Left lung (tissue), 10 donors: ENCODE data around the gene HSD17B14. TPM values are rescaled to one million over a fixed set of nuclear protein-coding genes. Genes with fewer than 3 reads are reported as not detected.
A peak's percentile ranks its signal among the peaks of the same experiment; 100 is the strongest.
"Not testable (repeated sequence)": the region's sequence is repeated elsewhere in the genome, so short reads cannot be mapped to it uniquely, and the experiment has no call there.

Experiments
- ATAC-seq: fragments of 200-7000 bp; cut with Tn5 transposase; one replicate; pipeline ENCODE4 v1.9.1; 2020; ENCODE audit warnings: moderate library complexity
- DNase-seq, 4 donors: peaks; one replicate each; pipeline ENCODE4 v3.0.0-alpha.2; 2013 to 2020
- H3K27ac ChIP-seq, 2 donors: fragments of 200-600 bp; sonication (generic) in 1 of 2; one replicate each; pipeline versions ENCODE4 v1.5.0 to v1.8.0; 2020 to 2021
- H3K27me3 ChIP-seq, 2 donors: fragments of 200-600 bp; sonication (generic) in 1 of 2; one replicate each; pipeline versions ENCODE4 v1.5.0 to v1.8.0; 2020 to 2021
- H3K36me3 ChIP-seq, 2 donors: fragments of 200-600 bp; sonication (generic) in 1 of 2; one replicate each; pipeline versions ENCODE4 v1.5.0 to v1.8.0; 2020 to 2021
- H3K4me1 ChIP-seq, 2 donors: fragments of 200-600 bp; one replicate each; pipeline ENCODE4 v1.8.0; 2021
- H3K4me3 ChIP-seq, 2 donors: fragments of 200-600 bp; sonication (generic) in 1 of 2; one replicate each; pipeline versions ENCODE4 v1.5.0 to v1.8.0; 2020 to 2021; ENCODE audit warnings: mild to moderate bottlenecking in 1 of 2
- H3K9me3 ChIP-seq, 2 donors: fragments of 200-600 bp; sonication (generic) in 1 of 2; one replicate each; pipeline versions ENCODE4 v1.5.0 to v1.8.0; 2020 to 2021
- CTCF ChIP-seq, 2 donors: fragments of 200-600 bp; sonication (generic) in 1 of 2; IDR thresholded peaks; one replicate each; pipeline versions ENCODE4 v1.5.0 to v1.8.0; 2021; ENCODE audit warnings: antibody characterized with exemption in 2 of 2
- intact Hi-C, 2 donors: fragments of 100-400 bp; cut with DNase I; formaldehyde crosslinking; loops; one replicate each; pipeline versions ENCODE4 v1.11.2 to v1.14.2; 2022
- polyA plus RNA-seq, 6 donors: library from polyadenylated mRNA; unstranded; fragments of 120-200 nt; gene quantifications; one replicate each; pipeline ENCODE4 v1.2.1, GENCODE V29; 2013; ENCODE audit not compliant: insufficient read length in 6 of 6
- total RNA-seq, 2 donors: library from RNA; stranded (reverse); fragmentation: NEBNext Ultra II Directional; extraction: Animal tissue kit (Norgen Biotek cat#: 25700); gene quantifications; one replicate each; pipeline ENCODE4 v1.2.1, GENCODE V29; 2021
- donor health status: DM: no; HTN: yes; CAD: no.
- donor health status: DM: no; HTN: no; CAD: no.

The HSD17B14 gene
- total and polyA plus RNA-seq, 8 donors = 6.7 to 20.3 (median 9.3) TPM

GRCh38 chr19:48879025-48879637 is 42.8 kb upstream of the HSD17B14 start:
- Histone ChIP-seq H3K36me3 (peaks cover 0 to 53% of the 10 kb centered on the region in 2 donors), H3K4me1 (peaks cover 16 to 61% of the 10 kb centered on the region in 2 donors), H3K4me3 (no peak overlapping the region), H3K9me3 (no peaks in the 10 kb centered on the region), H3K27me3 (no peaks in the 10 kb centered on the region), H3K27ac (peak overlapping the region; percentile 44 to 99)
- intact Hi-C loops = no loop called here
- DNase-seq (no peak), ATAC-seq (no peak)
- TF ChIP-seq CTCF (IDR thresholded peaks at IDR 0.05) = no peak

- peak; percentile 2 for ATAC-seq
- H3K4me1 ChIP-seq = peaks cover 22 to 68% of the 10 kb centered on the region in 2 donors
- no peak overlapping the region for H3K4me3 ChIP-seq
- TF ChIP-seq CTCF (IDR thresholded peaks at IDR 0.05) = no peak
- H3K9me3 ChIP-seq = no peaks in the 10 kb centered on the region
- H3K27me3 ChIP-seq = no peaks in the 10 kb centered on the region
- H3K36me3 ChIP-seq = peaks cover 0 to 60% of the 10 kb centered on the region in 2 donors
- H3K27ac ChIP-seq = peak overlapping the region; percentile 44 to 99
- peak in 1 of 4 donors; percentile 45 for DNase-seq
- intact Hi-C loops = no loop called here
Observed at GRCh38 chr19:48878196-48879024, 42.1 kb upstream of the HSD17B14 start.

GRCh38 chr19:48877855-48878195 is 41.5 kb upstream of the HSD17B14 start:
- H3K36me3 ChIP-seq = peaks cover 0 to 64% of the 10 kb centered on the region in 2 donors
- intact Hi-C loops = no loop called here
- ATAC-seq = no peak
- peaks cover 22 to 70% of the 10 kb centered on the region in 2 donors for H3K4me1 ChIP-seq
- no peaks in the 10 kb centered on the region for H3K9me3 ChIP-seq
- no peak overlapping the region for H3K4me3 ChIP-seq
- peak overlapping the region in 1 of 2 donors; percentile 99 for H3K27ac ChIP-seq
- no peak for DNase-seq
- H3K27me3 ChIP-seq = no peaks in the 10 kb centered on the region
- TF ChIP-seq CTCF (IDR thresholded peaks at IDR 0.05) = no peak

GRCh38 chr19:48876043-48876981 is 40.0 kb upstream of the HSD17B14 start:
- H3K27me3 ChIP-seq, intact Hi-C loops, ATAC-seq, H3K9me3 ChIP-seq, DNase-seq: not testable (repeated sequence)
- Histone ChIP-seq H3K4me3 (peak overlapping the region; percentile 66 to 71), H3K27ac (peak overlapping the region; percentile 99 to 100), H3K36me3 (peaks cover 0 to 64% of the 10 kb centered on the region in 2 donors), H3K4me1 (peaks cover 24 to 79% of the 10 kb centered on the region in 2 donors)

GRCh38 chr19:48874303-48875135 is 38.2 kb upstream of the HSD17B14 start:
- Histone ChIP-seq H3K27ac (peak overlapping the region; percentile 99 to 100), H3K27me3 (no peaks in the 10 kb centered on the region), H3K36me3 (peaks cover 0 to 63% of the 10 kb centered on the region in 2 donors), H3K9me3 (no peaks in the 10 kb centered on the region), H3K4me3 (peak overlapping the region; percentile 66 to 71), H3K4me1 (peaks cover 24 to 68% of the 10 kb centered on the region in 2 donors)
- intact Hi-C loops = no loop called here
- ATAC-seq (peak; percentile 1), DNase-seq (peak in 1 of 4 donors; percentile 58)
- TF ChIP-seq CTCF (IDR thresholded peaks at IDR 0.05) = no peak
